ENCODE data around the gene ZNF749. TPM values are rescaled to one million over a fixed set of nuclear protein-coding genes. Genes with fewer than 3 reads are reported as not detected.

Gene ZNF749
- total and polyA plus RNA-seq, 7 donors = 1.9 to 10.2 (median 4.5) TPM

DNA sequence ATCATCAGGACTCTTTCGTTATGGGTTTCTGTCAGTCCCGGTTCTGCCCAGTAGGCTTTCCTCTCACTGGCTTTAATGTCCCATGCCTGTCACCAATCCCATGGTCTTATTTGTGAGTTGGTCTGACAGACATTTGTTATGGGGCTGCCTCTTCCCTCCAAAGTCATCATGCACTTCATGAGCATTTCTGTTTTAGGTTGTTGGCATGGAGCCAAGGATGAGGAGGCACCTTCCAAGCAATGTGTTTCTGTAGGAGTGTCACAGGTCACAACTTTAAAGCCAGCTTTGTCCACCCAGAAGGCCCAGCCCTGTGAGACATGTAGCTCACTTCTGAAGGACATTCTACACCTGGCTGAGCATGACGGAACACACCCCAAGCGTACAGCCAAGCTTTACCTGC lies 15.7 kb upstream of the ZNF749 start:
- intact Hi-C loops (cut with DNase I) = no loop called here
- H3K4me3 ChIP-seq = no peak overlapping the region
- no peak overlapping the region for H3K27ac ChIP-seq
- H3K9me3 ChIP-seq = peaks cover 14 to 44% (median 29%) of the 10 kb centered on the region in 4 donors
- no peaks in the 10 kb centered on the region for H3K4me1 ChIP-seq
- no peaks in the 10 kb centered on the region for H3K27me3 ChIP-seq
- H3K36me3 ChIP-seq = peaks cover 28 to 83% (median 51%) of the 10 kb centered on the region in 4 donors
- no peak for DNase-seq
- TF ChIP-seq POLR2AphosphoS5 (IDR thresholded peaks at IDR 0.05) (no peak), POLR2A (IDR thresholded peaks at IDR 0.05) (no peak), EP300 (IDR thresholded peaks at IDR 0.05) (no peak)
- TF ChIP-seq, protein P1, sequence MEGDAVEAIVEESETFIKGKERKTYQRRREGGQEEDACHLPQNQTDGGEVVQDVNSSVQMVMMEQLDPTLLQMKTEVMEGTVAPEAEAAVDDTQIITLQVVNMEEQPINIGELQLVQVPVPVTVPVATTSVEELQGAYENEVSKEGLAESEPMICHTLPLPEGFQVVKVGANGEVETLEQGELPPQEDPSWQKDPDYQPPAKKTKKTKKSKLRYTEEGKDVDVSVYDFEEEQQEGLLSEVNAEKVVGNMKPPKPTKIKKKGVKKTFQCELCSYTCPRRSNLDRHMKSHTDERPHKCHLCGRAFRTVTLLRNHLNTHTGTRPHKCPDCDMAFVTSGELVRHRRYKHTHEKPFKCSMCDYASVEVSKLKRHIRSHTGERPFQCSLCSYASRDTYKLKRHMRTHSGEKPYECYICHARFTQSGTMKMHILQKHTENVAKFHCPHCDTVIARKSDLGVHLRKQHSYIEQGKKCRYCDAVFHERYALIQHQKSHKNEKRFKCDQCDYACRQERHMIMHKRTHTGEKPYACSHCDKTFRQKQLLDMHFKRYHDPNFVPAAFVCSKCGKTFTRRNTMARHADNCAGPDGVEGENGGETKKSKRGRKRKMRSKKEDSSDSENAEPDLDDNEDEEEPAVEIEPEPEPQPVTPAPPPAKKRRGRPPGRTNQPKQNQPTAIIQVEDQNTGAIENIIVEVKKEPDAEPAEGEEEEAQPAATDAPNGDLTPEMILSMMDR (IDR thresholded peaks at IDR 0.05) = no peak
- 98 to 99% methylated on average over 4 of the region's 4 CpGs for WGBS, 2 donors

DNA sequence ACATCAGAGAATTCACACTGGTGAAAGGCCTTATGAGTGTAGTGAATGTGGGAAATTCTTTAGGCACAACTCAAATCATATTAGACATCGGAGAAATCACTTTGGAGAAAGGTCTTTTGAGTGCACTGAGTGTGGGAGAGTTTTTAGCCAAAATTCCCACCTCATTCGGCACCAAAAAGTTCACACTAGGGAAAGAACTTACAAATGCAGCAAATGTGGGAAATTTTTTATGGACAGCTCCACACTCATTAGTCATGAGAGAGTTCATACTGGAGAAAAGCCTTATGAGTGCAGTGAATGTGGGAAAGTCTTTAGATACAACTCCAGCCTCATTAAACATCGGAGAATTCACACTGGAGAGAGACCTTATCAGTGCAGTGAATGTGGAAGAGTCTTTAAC lies 14.1 kb upstream of the ZNF749 start:
- Histone ChIP-seq H3K27me3 (no peaks in the 10 kb centered on the region), H3K36me3 (peaks cover 28 to 67% (median 45%) of the 10 kb centered on the region in 4 donors), H3K4me1 (no peaks in the 10 kb centered on the region), H3K4me3 (no peak overlapping the region), H3K9me3 (peaks cover 14 to 43% (median 31%) of the 10 kb centered on the region in 4 donors), H3K27ac (no peak overlapping the region)
- DNase-seq = no peak
- intact Hi-C loops (cut with DNase I) = no loop called here
- 95 to 98% methylated on average over 3 of the region's 3 CpGs for WGBS, 2 donors
- TF ChIP-seq EP300 (IDR thresholded peaks at IDR 0.05) = no peak
- TF ChIP-seq POLR2AphosphoS5 (IDR thresholded peaks at IDR 0.05) = no peak
- TF ChIP-seq, protein P1 (IDR thresholded peaks at IDR 0.05) = no peak
- TF ChIP-seq POLR2A (IDR thresholded peaks at IDR 0.05) = no peak

DNA sequence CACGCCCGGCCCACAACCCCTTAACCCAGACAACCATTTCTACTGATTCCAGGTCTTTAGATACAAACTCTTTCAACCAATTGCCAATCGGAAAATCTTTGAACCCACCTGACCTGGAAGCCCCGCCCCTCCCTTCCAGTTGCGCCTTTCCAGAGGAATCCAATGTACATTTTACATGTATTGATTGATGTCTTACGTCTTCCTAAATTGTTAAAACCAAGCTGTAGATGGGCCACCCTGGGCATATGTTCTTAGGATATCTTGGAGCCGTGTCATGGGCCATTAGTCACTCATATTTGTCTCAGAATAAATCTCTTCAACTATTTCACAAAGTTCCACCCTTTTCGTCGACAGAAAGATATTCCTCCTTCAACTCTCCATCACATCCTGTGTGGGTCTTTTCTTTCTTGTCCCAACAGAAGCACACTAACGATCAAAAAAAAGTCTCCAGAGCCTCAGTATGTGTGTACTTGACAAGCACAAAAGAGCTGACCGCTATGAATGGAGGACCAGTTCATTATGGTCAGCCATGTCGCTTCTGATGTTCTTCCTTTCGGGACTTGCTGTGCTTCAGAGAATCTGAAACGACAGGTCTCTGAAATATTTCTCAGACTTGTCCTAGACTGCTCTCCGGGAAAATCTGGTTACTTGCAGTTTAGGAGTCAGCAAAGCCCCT lies 601 bp upstream of the ZNF749 start:
- 44 to 46% methylated on average over 15 of the region's 15 CpGs for WGBS, 2 donors
- Histone ChIP-seq H3K36me3 (no peaks in the 10 kb centered on the region), H3K4me3 (peak overlapping the region; percentile 61 to 88 (median 75)), H3K27me3 (no peaks in the 10 kb centered on the region), H3K9me3 (peaks cover 0 to 4% (median 0%) of the 10 kb centered on the region in 4 donors), H3K4me1 (peaks cover 0 to 23% (median 16%) of the 10 kb centered on the region in 4 donors), H3K27ac (peak overlapping the region in 3 of 4 donors; percentile 54 to 66 (median 55))
- intact Hi-C loops (cut with DNase I) = loop anchor here (2.0 kb wide), 1 partner anchor 24 kb away; the partner anchor contains the start of gene ZNF17
- TF ChIP-seq EP300 (IDR thresholded peaks at IDR 0.05) (no peak), POLR2AphosphoS5 (IDR thresholded peaks at IDR 0.05) (no peak), POLR2A (IDR thresholded peaks at IDR 0.05) (no peak)
- TF ChIP-seq, protein P1 (IDR thresholded peaks at IDR 0.05) = no peak
- no peak for DNase-seq

DNA sequence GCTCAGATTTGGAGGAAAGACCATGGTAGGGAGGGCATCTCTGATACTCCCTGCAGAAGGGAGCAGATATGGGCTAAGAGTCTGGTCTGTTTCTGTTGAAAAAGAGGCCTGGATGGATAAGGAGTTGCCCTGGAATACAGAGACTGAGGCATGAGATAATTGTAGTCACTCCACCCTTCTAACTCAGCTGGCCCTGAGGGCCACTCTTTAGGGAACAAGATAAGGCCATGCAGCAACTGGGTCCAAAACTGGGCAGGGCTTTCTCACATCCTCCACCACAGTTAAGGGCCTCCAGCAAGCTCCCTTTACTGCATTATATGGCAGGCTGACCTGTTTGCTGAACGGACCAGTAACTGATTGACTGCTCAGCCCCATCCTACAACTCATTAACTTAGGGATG lies 1.3 kb downstream of the ZNF749 start:
- no peak for TF ChIP-seq POLR2AphosphoS5 (IDR thresholded peaks at IDR 0.05)
- no peak for TF ChIP-seq EP300 (IDR thresholded peaks at IDR 0.05)
- TF ChIP-seq POLR2A (IDR thresholded peaks at IDR 0.05) = no peak
- TF ChIP-seq, protein P1 (IDR thresholded peaks at IDR 0.05) = no peak
- 43 to 60% methylated on average over 1 of the region's 1 CpG for WGBS, 2 donors
- Histone ChIP-seq H3K27me3 (no peaks in the 10 kb centered on the region), H3K36me3 (no peaks in the 10 kb centered on the region), H3K4me3 (peak overlapping the region in 2 of 4 donors; percentile 65 to 88), H3K9me3 (peaks cover 0 to 5% (median 1%) of the 10 kb centered on the region in 4 donors), H3K27ac (no peak overlapping the region), H3K4me1 (peaks cover 0 to 23% (median 16%) of the 10 kb centered on the region in 4 donors)
- intact Hi-C loops (cut with DNase I) = no loop called here
- no peak for DNase-seq
